Common myeloid progenitor, CD34-positive (primary cell): ENCODE measurements around the gene IFT122.

ENCODE experiments used
- CTCF ChIA-PET: fragments of 350-600 bp; sonication (Branson Sonifier 250); formaldehyde crosslinking; loops from one replicate; lab custom pipeline; 2021; ENCODE audit warnings: antibody characterized with exemption; lab: Charles Lee
- POLR2A ChIA-PET: fragments of 350-600 bp; sonication (Branson Sonifier 250); formaldehyde crosslinking; loops from one replicate; lab custom pipeline; 2021; ENCODE audit warnings: antibody characterized with exemption; lab: Charles Lee
- DNase-seq, 3 donors: peaks; one replicate each; pipeline versions ENCODE4 v3.0.0 to v3.0.0-alpha.2; 2013
- H3K27ac ChIP-seq, 2 experiments: 1 replicate in 1 of 2; 2 replicates in 1 of 2; pipeline ENCODE4 v1.7.0; 2013; ENCODE audit warnings: inconsistent platforms in 2 of 2, low read length in 2 of 2, mild to moderate bottlenecking in 2 of 2, low read depth in 1 of 2, moderate library complexity in 1 of 2; ENCODE audit not compliant: severe bottlenecking in 2 of 2, insufficient read depth in 1 of 2, poor library complexity in 1 of 2
- H3K27me3 ChIP-seq, 5 experiments: replicated peaks in 2 of 5; 1 replicate in 3 of 5; 2 replicates in 2 of 5; pipeline versions ENCODE4 v1.6.1 to v1.7.0; 2013; ENCODE audit warnings: low read length in 4 of 5, mild to moderate bottlenecking in 2 of 5, moderate library complexity in 2 of 5, inconsistent platforms in 1 of 5; ENCODE audit not compliant: insufficient read depth in 5 of 5, control insufficient read depth in 4 of 5
- H3K36me3 ChIP-seq, 4 experiments: 1 replicate in 2 of 4; 2 replicates in 2 of 4; pipeline versions ENCODE4 v1.6.1 to v1.7.0; 2013; ENCODE audit warnings: low read length in 3 of 4, control low read depth in 1 of 4, mild to moderate bottlenecking in 1 of 4; ENCODE audit not compliant: control insufficient read depth in 4 of 4, insufficient read depth in 4 of 4
- H3K4me1 ChIP-seq, 4 experiments: 1 replicate in 3 of 4; 2 replicates in 1 of 4; pipeline versions ENCODE4 v1.6.1 to v1.7.1; 2013; ENCODE audit warnings: low read length in 3 of 4, mild to moderate bottlenecking in 3 of 4, control low read depth in 1 of 4, inconsistent platforms in 1 of 4, moderate library complexity in 1 of 4; ENCODE audit not compliant: control insufficient read depth in 4 of 4, insufficient read depth in 4 of 4; ENCODE audit errors: control extremely low read depth in 1 of 4
- H3K4me3 ChIP-seq, 7 experiments: 1 replicate in 4 of 7; 2 replicates in 3 of 7; pipeline versions ENCODE4 v1.5.1 to v1.7.0; 2013; ENCODE audit warnings: mild to moderate bottlenecking in 7 of 7, low read length in 6 of 7, moderate library complexity in 6 of 7, inconsistent platforms in 2 of 7, low read depth in 2 of 7, control low read depth in 1 of 7; ENCODE audit not compliant: insufficient read depth in 4 of 7, control insufficient read depth in 1 of 7; ENCODE audit errors: extremely low read depth in 1 of 7
- H3K9me3 ChIP-seq, 5 experiments: 1 replicate in 4 of 5; 2 replicates in 1 of 5; pipeline versions ENCODE4 v1.6.1 to v1.7.1; 2013; ENCODE audit warnings: low read length in 4 of 5, mild to moderate bottlenecking in 2 of 5, inconsistent platforms in 1 of 5, low read depth in 1 of 5, moderate library complexity in 1 of 5; ENCODE audit not compliant: control insufficient read depth in 4 of 5, insufficient read depth in 2 of 5; ENCODE audit errors: control extremely low read depth in 1 of 5
- WGBS: methylation state at CpG from one replicate; pipeline ENCODE4 v1.1.5; 2013; ENCODE audit not compliant: insufficient coverage; 5-methylcytosine and 5-hydroxymethylcytosine counted together

IFT122 gene

GRCh38 chr3:129463094-129463493 is 23.1 kb downstream of the IFT122 start:
- peaks cover 0 to 1% (median 0%) of the 10 kb centered on the region in 4 experiments for H3K4me1 ChIP-seq
- POLR2A ChIA-PET: no interaction called here
- H3K27me3 ChIP-seq: no peaks in the 10 kb centered on the region
- peaks cover 13 to 43% (median 21%) of the 10 kb centered on the region in 4 experiments for H3K36me3 ChIP-seq
- H3K27ac ChIP-seq: peak overlapping the region in 1 of 2 experiments; percentile 72
- no peak overlapping the region for H3K4me3 ChIP-seq
- no CpG with 5 or more reads among the region's 3 CpGs for WGBS
- H3K9me3 ChIP-seq: no peaks in the 10 kb centered on the region
- DNase-seq: no peak
- CTCF ChIA-PET: no interaction called here

- no peak overlapping the region for H3K27ac ChIP-seq
- CTCF ChIA-PET: interaction anchor here (1.1 to 2.2 kb wide), 2 partner anchors 8 to 21 kb away, joined by 3 to 5 read pairs; no protein-coding TSS in a partner anchor
- no peaks in the 10 kb centered on the region for H3K27me3 ChIP-seq
- DNase-seq: no peak
- 93% methylated on average over 2 of the region's 4 CpGs for WGBS
- no peak overlapping the region for H3K4me3 ChIP-seq
- no peaks in the 10 kb centered on the region for H3K9me3 ChIP-seq
- H3K4me1 ChIP-seq: peaks cover 0 to 1% (median 0%) of the 10 kb centered on the region in 4 experiments
- POLR2A ChIA-PET: interaction anchor here (1.7 kb wide), 1 partner anchor 23 kb away, joined by 3 read pairs; the partner anchor contains the start of genes IFT122 and MBD4
- peaks cover 13 to 39% (median 18%) of the 10 kb centered on the region in 4 experiments for H3K36me3 ChIP-seq
Observed at GRCh38 chr3:129463716-129464115, 23.7 kb downstream of the IFT122 start.

GRCh38 chr3:129467932-129468331 is 27.9 kb downstream of the IFT122 start:
- Histone ChIP-seq H3K27ac (no peak overlapping the region), H3K36me3 (peaks cover 10 to 44% (median 17%) of the 10 kb centered on the region in 4 experiments), H3K4me1 (no peaks in the 10 kb centered on the region), H3K4me3 (no peak overlapping the region), H3K9me3 (no peaks in the 10 kb centered on the region), H3K27me3 (no peaks in the 10 kb centered on the region)
- ChIA-PET POLR2A (no interaction called here), CTCF (no interaction called here)
- no CpG with 5 or more reads among the region's 1 CpG for WGBS
- DNase-seq: no peak

GRCh38 chr3:129469026-129469425 is 29.0 kb downstream of the IFT122 start:
- no peaks in the 10 kb centered on the region for H3K9me3 ChIP-seq
- ChIA-PET POLR2A (no interaction called here), CTCF (interaction anchor here (1.2 to 2.0 kb wide), 2 partner anchors 8 to 10 kb away, joined by 4 to 6 read pairs; no protein-coding TSS in a partner anchor)
- H3K27me3 ChIP-seq: no peaks in the 10 kb centered on the region
- H3K4me1 ChIP-seq: no peaks in the 10 kb centered on the region
- WGBS: 90% methylated on average over 2 of the region's 2 CpGs
- H3K27ac ChIP-seq: no peak overlapping the region
- no peak for DNase-seq
- H3K4me3 ChIP-seq: no peak overlapping the region
- peaks cover 6 to 47% (median 12%) of the 10 kb centered on the region in 4 experiments for H3K36me3 ChIP-seq

- DNase-seq: no peak
- no peaks in the 10 kb centered on the region for H3K4me1 ChIP-seq
- H3K4me3 ChIP-seq: no peak overlapping the region
- 100% methylated on average over 1 of the region's 2 CpGs for WGBS
- no peaks in the 10 kb centered on the region for H3K9me3 ChIP-seq
- H3K27me3 ChIP-seq: no peaks in the 10 kb centered on the region
- ChIA-PET POLR2A (interaction anchor here (0.6 kb wide), 1 partner anchor 347 kb away, joined by 3 read pairs; no protein-coding TSS in a partner anchor), CTCF (interaction anchor here (1.4 kb wide), 1 partner anchor 10 kb away, joined by 3 read pairs; no protein-coding TSS in a partner anchor)
- H3K27ac ChIP-seq: no peak overlapping the region
- peaks cover 10 to 47% (median 14%) of the 10 kb centered on the region in 4 experiments for H3K36me3 ChIP-seq
Observed at GRCh38 chr3:129470861-129471260, 30.8 kb downstream of the IFT122 start.

GRCh38 chr3:129473067-129473768 is 33.2 kb downstream of the IFT122 start:
- Histone ChIP-seq H3K4me1 (no peaks in the 10 kb centered on the region), H3K27me3 (no peaks in the 10 kb centered on the region), H3K27ac (no peak overlapping the region), H3K9me3 (no peaks in the 10 kb centered on the region), H3K4me3 (no peak overlapping the region), H3K36me3 (peaks cover 12 to 62% (median 29%) of the 10 kb centered on the region in 4 experiments)
- WGBS: 100% methylated on average over 3 of the region's 4 CpGs
- CTCF ChIA-PET: interaction anchor here (0.5 to 1.1 kb wide), 2 partner anchors 17 to 337 kb away, joined by 3 to 4 read pairs; no protein-coding TSS in a partner anchor
- DNase-seq: no peak
- POLR2A ChIA-PET: no interaction called here

GRCh38 chr3:129473769-129474152 is 33.7 kb downstream of the IFT122 start:
- Histone ChIP-seq H3K27ac (no peak overlapping the region), H3K4me1 (no peaks in the 10 kb centered on the region), H3K36me3 (peaks cover 12 to 65% (median 30%) of the 10 kb centered on the region in 4 experiments), H3K9me3 (no peaks in the 10 kb centered on the region), H3K27me3 (no peaks in the 10 kb centered on the region), H3K4me3 (no peak overlapping the region)
- POLR2A ChIA-PET: no interaction called here
- no peak for DNase-seq
- 100% methylated on average over 4 of the region's 4 CpGs for WGBS
- CTCF ChIA-PET: no interaction called here
